HG03342 (cell line): ENCODE data around the gene ZNF415.
"Not testable (repeated sequence)": the region's sequence is repeated elsewhere in the genome, so short reads cannot be mapped to it uniquely, and the experiment has no call there.

Source experiments
- ATAC-seq: cut with Tn5 transposase; IDR thresholded peaks from one replicate; pipeline ENCODE4 v1.9.1; 2021; ENCODE audit warnings: mild to moderate bottlenecking, moderate library complexity; ENCODE audit not compliant: unreplicated experiment

Gene ZNF415

DNA sequence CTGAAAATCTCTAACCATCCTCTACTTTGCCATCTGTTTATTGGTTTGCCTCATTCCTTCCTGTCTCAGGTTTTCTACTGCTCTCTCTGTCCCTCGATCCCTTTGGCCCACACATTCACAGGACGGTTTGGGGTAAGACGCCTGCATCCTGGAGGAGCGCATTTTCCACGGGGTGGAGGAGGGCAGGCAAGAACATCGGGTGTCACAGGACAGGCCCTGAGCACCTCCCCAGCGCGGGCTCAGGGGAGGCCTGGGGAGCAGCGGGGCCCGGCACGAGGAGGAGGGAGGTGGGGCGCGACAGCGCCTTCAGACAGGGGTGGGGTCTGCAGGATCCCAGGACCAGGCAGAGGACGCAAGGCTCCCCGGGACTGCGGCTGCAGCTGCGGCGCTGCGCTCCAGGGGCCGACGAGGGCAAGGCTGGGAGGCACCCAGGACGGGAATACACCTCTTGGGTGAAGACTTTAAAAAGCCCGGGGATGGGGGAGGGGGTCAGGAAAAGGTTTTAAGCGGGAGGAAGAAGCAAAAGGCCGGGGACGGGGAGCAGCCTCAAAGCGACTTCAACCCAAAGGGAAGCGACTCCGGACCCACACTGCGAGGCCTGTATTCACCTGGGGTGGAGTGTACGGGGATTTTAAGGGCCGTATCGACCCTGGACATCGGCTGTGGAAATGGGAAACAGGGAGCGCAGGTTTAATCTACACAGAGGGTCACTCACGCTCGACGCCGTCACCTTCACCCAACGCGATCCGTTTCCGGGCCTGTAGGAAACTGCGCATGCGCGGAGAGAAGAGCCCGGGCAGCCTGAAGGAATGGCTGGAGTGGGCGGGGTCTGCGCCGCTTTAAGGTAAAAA is at the start of gene ZNF415:
Gene ZNF415, minus strand, starts transcription at position 770 of the 851 bp plus-strand sequence. CDS start 10,234 bp downstream, outside the sequence.
- ATAC-seq, result no peak

DNA sequence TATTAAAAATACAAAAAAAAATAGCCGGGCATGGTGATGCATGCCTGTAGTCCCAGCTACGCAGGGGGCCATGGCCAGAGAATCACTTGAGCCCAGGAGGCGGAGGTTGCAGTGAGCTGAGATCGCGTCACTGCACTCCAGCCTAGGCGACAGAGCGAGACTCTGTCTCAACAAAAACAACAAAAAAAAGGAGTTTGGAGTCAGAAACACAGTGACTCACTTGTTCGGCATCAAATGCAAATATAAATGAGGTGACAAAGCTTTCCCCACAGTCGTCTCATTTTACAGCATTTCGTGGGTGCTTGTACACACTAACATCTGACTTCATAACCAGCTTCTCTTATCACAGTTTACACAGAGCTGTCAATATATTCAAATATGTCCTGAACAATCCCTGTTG is 49.5 kb upstream of the ZNF415 start:
- no peak for ATAC-seq

DNA sequence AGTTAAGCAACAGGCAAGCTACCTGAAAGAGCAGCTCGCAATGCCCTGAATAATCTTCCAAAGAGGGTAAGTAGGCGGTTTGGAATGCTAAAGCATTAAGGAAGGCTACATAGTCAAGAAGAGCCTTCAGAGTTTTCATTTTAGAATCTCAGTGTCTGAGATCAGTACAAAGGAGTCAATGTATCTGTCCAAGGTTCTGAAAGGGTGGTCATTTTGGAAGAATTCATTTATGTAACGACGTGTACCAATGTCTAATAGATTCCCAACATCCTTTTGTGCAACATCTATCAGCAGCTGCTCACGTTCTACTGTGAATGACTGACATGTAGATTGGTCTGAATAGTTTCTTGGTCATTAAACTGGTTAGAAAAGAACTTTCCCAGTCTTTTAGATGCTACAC is 45.3 kb upstream of the ZNF415 start:
- ATAC-seq, result no peak

DNA sequence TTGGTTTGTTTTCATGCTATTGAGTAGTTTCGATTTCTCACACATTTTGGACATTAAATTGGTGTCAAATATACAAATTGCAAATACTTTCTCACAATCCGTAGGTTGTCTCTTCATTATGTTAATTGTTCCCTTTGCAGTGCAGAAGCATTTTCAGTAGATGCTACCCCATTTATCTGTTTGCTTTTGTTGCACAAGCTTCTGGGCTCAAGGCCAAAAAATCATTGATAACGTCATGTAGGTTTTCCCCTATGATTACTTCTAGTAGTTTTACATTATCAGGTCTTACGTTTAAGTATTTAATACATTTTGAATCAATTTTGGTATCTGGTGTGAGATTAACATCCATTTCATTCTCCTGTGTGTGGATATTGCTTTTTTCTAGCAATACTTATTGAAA is 40.2 kb upstream of the ZNF415 start:
- ATAC-seq, result no peak

DNA sequence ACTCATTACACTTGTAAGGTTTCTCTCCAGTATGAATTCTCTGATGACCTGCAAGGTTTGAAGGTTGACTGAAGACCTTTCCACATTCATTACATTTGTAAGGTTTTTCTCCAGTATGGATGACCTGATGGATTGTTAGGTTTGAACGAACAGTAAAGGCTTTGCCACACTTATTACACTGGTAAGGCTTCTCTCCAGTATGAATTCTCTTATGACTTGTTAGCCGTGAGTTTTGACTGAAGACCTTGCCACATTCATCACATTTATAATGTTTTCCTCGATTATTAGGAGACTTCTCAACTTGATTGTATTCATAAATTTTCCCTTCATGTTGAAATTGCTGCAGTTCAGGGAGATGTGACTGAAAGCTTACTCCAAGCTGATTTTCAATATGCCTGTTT is 33.0 kb upstream of the ZNF415 start:
- no peak for ATAC-seq

DNA sequence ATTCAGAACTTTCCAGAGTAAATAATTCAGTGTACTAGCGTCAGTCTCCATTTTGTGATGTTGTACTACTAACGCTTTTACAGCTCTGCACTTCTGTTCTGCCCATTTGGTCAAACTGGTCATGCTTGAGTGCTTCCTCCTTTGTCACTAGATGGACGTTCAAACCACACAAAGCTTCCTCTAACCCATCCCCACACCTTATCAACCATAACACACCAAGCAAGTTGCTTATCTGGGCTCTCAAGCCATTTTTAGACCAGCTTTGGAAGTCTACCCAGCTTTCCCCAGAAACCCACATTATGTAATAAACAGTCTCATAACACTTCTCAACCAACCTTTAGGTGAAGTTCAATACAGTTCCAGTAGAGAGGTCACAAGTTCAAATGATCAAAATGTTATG is 28.4 kb upstream of the ZNF415 start:
- no peak for ATAC-seq

DNA sequence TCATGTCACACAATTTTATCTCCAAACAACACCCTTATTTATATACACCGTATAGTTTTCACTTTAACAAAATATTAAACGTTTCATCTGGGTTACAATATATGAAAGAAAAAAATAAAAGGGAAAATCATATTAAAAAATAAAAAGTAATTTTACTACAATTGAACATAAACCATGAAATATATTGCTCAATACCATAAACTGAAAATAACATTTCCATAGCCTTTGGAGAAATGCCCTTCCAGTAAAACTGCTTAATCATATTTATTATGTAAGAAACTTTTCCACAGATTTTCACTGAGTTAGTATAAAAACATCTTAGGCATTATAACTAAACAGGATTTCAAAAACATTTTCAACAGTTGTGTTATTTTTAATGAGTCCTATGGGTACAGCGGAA is 27.6 kb upstream of the ZNF415 start:
- ATAC-seq, result no peak

DNA sequence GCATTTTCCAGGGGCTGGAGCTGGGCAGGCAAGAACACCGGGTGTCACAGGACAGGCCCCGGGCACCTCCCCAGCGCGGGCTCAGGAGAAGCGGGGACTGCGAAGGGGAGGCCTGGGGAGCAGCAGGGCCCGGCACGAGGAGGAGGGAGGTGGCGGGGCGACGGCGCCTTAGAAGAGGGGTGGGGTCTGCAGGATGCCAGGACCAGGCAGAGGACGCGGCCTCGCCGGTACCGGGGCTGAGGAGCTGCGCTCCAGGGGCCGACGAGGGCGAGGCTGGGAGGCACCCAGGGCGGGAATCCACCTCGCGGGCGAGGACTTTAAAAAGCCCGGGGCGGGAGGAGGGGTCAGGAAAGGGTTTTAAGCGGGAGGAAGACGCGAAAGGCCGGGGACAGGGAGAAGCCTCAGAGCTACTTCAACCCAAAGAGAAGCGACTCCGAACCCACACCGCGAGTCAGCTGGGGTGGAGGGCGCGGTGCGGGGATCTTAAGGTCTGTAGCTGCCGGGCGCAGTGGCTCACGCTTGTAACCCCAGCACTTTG is 25.5 kb upstream of the ZNF415 start:
- ATAC-seq, result no peak

DNA sequence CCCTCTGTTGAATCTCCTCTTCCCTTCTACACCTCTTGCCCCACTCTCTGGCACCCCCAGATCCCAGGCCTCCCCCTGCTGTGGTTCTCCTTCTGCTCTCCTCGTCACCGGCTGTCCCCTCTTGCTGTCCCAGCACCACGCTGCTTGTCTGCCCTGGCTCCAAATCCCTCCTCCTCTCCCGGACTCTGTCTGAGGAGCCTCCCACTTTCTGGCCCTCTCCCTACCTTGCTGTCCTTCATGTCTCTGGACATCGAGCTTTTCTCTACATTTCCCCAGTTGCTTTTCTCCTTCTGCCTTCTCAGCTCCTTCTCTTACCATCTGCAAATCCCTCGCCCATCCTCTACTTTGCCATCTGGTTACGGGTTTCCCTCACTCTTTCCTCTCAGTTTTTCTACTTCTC is 24.9 kb upstream of the ZNF415 start:
- ATAC-seq, result no peak

DNA sequence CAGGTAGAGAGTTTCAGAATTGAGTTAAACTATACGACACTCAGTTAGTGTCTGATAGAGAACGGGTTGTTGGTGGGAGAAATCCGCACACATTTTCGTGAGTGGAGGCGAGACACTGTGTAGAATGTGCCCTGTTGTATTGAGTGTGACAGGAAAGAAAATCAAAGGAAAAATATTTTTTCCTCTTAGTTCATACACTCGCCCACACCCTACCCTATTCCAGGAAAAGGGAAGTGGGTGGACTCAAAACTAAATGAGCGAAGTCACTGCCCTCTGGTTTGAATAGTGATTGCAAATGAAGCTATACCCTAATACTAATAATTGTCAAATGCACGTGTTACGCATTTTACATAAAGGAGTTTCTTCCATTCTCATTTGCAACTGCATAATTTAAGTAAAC is 24.1 kb upstream of the ZNF415 start:
- no peak for ATAC-seq

DNA sequence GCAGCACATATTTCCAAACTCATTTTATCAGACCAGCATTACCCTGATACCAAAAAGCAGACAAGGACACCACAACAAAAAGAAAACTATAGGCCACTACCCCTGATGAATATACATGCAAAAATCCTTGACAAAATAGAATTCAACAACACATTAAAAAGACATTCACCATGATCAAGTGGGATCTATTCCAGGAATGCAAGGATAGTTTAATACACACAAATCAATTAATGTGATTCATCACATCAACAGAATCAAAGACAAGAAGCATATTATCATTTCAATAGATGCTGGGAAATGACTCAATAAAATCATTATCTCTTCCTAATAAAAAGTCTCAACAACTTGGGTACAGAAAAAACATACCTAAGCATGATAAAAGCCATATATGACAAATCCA is 14.9 kb upstream of the ZNF415 start:
- no peak for ATAC-seq

DNA sequence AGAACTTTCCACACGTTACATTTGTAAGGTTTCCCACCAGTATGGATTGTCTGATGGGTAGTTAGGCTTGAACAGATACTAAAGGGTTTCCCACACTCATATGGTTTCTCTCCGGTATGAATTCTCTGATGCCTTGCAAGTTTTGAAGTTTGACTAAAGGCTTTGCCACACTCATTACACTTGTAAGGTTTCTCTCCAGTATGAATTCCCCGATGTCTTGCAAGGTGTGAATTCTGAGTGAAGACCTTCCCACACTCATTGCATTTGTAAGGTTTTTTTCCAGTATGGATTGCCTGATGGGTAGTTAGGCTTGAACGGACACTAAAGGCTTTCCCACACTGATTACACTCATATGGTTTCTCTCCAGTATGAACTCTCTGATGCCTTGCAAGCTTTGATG is 7.6 kb upstream of the ZNF415 start:
- no peak for ATAC-seq

DNA sequence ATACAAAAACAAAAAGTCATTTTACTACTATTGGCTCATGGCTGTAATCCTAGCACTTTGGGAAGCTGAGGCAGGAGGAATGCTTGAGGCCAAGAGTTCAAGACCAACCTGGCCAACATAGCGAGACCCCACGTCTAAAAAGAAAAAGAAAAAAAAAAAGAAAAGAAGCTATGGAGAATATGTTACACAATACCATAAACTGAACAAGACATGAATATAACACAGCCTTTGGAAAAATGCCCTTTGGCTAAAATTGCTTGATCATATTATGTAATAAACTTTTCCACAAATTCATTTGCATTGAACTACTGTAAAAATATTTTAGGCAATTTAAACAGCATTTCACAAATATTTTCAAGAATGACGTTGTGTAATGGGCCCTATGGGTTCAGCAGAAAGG is 3.7 kb upstream of the ZNF415 start:
- no peak for ATAC-seq

DNA sequence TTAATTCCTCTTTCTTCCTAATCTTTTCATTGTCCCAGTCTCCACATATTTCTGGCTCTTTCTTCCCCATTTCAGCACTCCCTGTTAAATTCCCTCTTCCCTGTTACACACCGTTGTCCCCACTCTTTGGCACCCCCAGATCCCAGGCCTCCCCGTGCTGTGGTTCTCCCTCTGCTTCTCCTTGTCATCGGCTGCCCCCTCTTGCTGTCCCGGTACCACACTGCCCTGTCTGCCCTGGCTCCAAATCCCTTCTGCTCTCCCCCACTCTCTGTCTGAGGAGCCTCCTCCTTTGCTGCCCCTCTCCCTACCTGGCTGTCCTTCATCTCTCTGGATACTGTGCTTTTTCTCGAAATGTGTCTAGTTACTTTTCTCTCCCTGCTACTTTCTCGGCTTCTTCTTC is 983 bp downstream of the ZNF415 start:
- no peak for ATAC-seq

DNA sequence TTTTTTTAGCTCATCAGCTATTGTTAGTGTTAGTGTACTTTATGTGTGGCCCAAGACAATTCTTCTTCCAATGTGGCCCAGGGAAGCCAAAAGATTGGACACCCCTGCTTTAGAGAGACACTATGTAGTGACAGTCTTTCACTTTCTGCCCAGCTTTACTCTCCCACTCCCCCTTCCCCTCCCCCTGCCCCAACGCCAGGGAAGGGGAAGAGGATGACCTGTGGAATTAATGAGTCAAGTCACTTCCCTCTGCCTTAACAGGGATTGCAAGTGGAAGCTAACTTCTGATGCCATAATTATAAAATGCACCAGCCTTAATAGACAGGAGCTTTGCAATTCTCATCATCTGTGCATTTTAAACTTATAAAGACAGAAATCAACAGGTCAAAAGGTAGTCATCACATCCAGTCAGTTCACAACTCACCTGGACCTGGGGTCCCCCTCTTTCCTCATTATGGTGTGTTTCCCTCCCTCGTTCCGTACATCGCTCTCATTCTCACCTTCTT is 1.6 kb downstream of the ZNF415 start:
- no peak for ATAC-seq

DNA sequence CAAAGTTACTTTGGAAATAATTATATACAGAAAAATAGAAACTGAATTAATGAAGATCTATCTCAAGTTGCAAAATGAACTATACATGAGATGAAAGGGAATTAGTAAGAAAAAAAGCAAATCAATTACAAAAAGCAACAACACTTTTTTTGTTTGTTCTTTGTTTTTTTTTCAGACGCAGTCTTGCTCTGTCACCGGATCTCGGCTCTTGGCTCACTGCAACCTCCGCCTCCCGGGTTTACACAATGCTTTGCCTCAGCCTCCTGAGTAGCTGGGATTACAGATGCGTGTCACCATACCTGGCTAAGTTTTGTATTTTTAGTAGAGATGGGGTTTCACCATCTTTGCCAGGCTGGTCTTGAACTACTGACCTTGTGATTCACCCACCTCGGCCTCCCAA is 2.2 kb downstream of the ZNF415 start:
- no peak for ATAC-seq

DNA sequence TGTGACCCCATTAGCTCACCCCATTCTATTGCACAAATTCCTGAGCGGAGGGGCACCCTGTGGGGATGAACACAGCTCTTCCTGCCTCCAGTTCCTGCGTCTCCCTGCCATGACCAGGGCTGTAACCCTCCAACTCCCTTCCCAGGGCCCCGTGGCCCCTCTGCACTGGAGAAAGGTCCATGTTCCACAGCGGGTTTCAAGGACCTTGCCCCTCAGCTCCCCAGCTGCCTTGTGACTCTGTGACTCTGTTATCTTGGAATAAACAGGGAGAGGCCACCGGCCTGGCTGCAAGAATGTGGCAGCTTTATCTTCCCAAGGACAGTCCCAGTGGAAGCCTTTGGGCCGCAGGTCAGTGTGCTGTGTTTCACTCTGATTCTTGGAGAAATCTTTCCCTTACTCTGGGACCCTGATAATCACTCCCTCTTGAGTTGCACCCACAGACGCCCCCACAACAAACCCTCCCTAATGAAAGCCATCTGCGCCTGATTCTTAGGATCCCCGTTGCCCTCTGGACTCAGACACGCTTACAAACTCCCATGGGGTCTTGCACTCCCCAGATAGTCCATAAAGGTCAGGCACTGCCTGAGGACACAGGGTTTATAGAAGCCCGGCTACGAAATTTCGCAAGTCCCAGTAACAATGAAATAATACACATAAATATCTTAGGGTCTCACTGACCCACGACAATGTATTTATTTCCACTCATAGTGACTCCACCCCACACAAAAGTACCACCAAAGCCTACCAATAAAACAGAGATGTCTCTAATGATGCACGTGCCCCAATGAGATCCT is 5.8 kb downstream of the ZNF415 start:
- not testable (repeated sequence) for ATAC-seq

DNA sequence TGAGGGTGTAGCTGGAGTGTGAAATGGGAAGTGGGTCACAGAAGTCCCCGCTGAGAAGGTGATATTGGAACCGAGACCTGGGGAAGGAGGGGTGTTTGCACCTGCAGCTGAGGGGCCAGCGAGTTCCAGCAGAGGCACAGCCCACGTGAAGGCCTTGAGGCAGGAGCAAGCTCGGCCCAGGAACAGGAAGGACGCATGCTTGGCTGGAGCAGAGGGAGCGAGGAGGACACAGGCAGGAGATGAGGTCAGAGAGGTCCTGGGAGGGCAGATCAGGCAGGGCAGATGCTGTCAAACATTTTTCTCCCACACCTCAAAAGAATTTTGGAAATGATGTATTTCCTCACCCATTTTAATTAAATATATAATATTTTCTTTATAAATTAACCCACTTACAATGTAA is 9.3 kb downstream of the ZNF415 start:
- ATAC-seq, result no peak

DNA sequence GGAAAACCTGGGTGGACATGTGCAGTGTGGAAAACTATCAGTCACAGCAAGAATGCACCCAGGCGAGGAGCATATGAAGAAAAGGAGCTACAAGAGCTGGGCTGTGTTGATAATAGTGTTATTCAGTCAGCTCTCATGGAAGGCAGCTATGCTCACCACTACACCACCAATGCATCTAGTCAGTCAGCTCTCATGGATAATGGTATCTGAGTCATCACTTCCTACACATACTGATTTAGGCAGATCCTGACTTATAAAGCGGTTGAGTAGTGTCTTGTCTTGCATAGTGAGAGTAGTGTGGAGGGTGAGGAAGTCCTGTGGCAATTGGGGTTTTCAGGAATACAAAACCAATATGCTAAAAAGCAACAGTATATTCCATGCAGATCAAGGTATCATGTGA is 20.4 kb downstream of the ZNF415 start:
- no peak for ATAC-seq

DNA sequence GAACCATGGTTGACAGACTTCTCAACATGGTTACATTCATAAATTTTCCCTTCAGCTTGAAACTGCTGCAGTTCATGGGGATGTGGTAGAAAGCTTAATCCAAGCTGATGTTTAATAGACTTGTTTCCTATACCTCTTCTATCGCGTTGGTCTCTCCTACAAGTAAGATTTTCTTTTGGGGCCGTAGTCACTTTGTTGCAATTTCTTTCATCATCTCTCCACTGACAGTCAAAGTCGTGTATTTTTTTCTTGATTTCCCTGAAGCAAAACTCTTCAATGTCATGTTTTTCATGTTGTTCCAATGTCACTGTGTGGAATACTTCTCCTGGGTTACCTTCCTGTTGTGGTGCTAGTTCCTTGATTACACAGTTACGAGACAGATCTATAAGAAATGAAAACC is 23.2 kb downstream of the ZNF415 start:
- no peak for ATAC-seq

DNA sequence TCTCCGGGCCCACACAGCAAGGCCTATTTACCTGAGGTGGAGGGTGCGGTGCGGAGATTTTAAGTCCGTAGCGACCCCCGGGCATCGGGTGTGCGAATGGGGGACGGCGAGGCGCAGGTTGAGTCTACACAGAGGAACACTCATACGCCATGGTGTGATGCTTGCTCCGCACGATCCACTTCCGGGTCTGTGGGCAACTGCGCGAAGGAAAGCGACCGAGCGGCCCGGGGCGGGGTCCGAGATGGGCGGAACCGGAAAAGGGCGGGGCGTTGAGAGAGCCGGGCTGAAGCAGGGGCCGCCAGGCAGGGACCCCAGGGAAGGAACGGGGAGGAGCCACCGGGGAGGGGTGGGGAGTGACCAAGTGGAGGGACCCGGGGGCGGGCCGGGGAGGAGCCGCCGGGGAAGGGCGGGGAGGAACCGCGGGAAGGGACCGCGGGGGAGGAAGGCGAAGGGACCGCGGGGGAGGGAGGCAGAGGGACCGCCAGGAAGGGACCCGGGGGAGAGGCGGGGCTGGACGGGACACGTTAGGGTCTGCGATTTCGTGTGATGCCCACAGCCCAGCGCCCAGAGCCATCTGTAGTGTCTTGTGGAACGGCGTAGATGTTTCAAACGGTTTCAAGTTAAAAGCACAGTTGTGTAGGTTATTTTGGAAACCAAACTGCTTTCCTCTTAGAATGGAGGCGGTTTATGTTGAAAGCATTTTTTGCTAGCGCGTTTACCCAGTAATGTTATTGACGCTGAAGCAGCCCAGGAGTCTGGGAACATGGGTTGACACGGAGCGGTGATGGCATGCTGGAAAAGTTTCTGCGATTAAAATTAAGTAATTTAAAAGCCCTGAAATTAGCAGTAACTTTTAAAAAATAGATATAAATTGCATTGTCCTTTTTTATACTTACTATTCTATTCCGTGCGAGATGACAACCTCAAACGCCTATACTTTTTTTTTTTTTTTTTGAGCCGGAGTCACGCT is 29.2 kb downstream of the ZNF415 start, which contains the start of gene ZNF160:
Gene ZNF160, minus strand, starts transcription at position 189 of the 970 bp plus-strand sequence. CDS start 17,146 bp downstream, outside the sequence.
- ATAC-seq, result peak; percentile 92
